ENCODE measurements around the gene CLDN6.

The CLDN6 gene

DNA sequence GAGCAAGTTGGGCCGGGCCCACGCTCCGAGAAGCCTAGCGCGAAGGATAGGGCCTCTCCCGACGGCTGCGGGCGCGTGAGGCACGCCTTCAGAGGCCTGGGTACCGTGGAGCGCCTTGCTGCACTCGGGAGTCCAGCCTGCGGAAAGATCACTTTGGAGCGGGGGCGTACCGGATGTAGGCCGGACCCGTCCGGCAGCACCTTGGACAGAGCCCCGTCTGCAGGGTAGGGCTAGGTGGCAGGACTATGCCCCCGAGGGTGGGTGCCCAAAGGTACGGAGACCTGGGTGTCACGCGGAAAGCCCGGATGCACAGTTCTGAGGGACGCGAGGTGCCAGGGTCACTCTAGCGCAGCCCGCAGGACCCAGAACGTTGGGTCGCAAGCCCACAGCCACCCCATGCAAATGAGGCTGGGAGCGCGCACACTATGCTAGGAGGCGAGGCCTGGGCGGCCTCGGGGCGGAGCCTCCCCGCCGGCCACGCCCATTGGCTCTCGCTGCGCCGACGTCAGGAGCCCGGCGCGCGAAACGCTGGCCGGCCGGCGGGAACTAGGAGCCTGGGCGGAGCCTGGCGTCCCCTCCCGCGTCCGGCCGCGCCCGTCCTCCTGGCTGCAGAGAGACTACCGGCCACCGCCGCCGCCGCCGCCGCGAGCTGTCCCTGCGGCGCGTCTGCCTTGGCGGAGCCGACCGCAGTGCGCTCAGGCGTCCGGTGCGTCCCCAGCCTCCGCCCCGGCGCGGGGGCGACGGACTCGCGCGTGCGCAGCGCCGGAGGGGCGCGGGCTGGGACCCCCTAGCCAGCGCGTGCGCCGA lies 49.0 kb downstream of the CLDN6 start, which contains the start of gene PAQR4:
TSS of gene PAQR4 (plus strand) at position 611 of the 807 bp plus-strand sequence. CDS start 327 bp downstream, outside the sequence.
- DNase-seq: peak; percentile 85

DNA sequence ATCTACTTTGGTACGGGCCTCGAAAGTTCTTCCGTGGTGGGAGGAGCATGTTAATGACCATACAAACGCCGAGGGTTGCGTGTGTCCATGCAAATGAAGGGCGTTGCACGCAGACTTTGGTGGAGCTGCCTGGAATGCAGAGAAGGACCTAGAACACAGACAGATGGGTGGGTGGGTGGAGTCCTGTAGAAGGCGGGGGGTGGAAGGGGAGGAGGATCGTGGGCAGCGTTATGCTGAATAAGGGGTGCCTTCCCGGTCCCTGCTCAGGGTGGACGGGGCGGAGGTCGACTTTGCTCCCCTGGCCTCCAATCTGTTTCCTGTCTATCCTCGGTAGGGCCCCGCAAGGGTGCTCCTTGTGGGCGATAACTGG lies 49.6 kb downstream of the CLDN6 start:
- DNase-seq: no peak

- no peak for DNase-seq
Observed at GRCh38 chr16:2967721-2968161, 50.2 kb downstream of the CLDN6 start.

- DNase-seq: no peak
Observed at GRCh38 chr16:2967211-2967631, 50.8 kb downstream of the CLDN6 start.

- no peak for DNase-seq
Observed at GRCh38 chr16:2966808-2967191, 51.2 kb downstream of the CLDN6 start.

DNA sequence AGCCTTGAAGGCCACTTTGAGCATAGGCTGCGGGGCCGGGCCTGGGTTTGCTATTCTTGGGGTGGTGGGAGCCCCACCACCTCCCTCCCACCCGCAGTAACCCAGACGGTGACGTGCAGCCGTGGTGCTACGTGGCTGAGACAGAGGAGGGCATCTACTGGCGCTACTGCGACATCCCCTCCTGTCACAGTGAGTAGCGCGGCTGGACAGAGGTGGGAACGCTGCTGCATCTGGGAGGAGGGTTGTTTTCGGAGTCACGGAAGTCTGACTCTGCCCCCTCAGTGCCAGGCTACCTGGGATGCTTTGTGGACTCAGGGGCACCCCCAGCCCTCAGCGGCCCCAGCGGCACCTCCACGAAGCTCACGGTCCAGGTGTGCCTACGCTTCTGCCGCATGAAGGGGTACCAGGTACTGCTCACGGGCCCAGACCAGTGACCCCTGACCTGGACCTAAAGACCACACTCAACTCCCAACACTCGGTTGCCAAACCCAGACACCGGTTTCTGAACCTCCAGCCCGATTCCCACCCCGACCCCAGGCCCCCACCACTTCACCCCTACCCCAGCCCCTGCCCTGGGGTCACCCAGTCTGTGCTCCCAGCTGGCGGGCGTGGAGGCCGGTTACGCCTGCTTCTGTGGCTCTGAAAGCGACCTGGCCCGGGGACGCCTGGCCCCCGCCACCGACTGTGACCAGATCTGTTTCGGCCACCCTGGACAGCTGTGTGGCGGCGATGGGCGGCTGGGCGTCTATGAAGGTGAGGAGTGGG lies 51.8 kb downstream of the CLDN6 start:
- no peak for DNase-seq
